OCI-LY7 (cell line): ENCODE data around the gene SLC25A23.

ENCODE experiments used
- EZH2phosphoT487 ChIP-seq: fragments of 200-600 bp; sonication (generic); IDR thresholded peaks from 2 replicates; pipeline ENCODE4 v1.6.1; 2018; ENCODE audit warnings: low read depth, borderline replicate concordance, mild to moderate bottlenecking, mixed run types, antibody characterized with exemption, low read length, moderate library complexity, mixed read lengths
- TF ChIP-seq, protein P1 (sequence below): fragments of 200-600 bp; sonication (generic); conservative IDR thresholded peaks from 2 replicates; pipeline ENCODE4 v1.5.1; 2014; ENCODE audit warnings: mild to moderate bottlenecking, antibody characterized with exemption, low read length, moderate library complexity, mixed read lengths

- TF ChIP-seq, protein P1, sequence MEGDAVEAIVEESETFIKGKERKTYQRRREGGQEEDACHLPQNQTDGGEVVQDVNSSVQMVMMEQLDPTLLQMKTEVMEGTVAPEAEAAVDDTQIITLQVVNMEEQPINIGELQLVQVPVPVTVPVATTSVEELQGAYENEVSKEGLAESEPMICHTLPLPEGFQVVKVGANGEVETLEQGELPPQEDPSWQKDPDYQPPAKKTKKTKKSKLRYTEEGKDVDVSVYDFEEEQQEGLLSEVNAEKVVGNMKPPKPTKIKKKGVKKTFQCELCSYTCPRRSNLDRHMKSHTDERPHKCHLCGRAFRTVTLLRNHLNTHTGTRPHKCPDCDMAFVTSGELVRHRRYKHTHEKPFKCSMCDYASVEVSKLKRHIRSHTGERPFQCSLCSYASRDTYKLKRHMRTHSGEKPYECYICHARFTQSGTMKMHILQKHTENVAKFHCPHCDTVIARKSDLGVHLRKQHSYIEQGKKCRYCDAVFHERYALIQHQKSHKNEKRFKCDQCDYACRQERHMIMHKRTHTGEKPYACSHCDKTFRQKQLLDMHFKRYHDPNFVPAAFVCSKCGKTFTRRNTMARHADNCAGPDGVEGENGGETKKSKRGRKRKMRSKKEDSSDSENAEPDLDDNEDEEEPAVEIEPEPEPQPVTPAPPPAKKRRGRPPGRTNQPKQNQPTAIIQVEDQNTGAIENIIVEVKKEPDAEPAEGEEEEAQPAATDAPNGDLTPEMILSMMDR: peak; percentile 85
- no peak for TF ChIP-seq EZH2phosphoT487
Measured at GRCh38 chr19:6412447-6413091, 47.0 kb downstream of the SLC25A23 start.
